Uterus (tissue), 2 donors: ENCODE measurements around the gene DNAH1.

Experiments used
- POLR2A ChIP-seq, 2 donors: fragments of 450-650 bp; IDR thresholded peaks; one replicate each; pipeline ENCODE4 v1.6.1; 2016; ENCODE audit warnings: antibody characterized with exemption in 2 of 2, mild to moderate bottlenecking in 1 of 2, moderate library complexity in 1 of 2
- TF ChIP-seq, protein P1 (sequence below), 4 experiments: fragments of 200-600 bp in 2 of 4; fragments of 450-650 bp in 2 of 4; sonication (generic) in 2 of 4; IDR thresholded peaks; one replicate each; pipeline ENCODE4 v1.5.1; 2016 to 2019; ENCODE audit warnings: antibody characterized with exemption in 4 of 4, mild to moderate bottlenecking in 2 of 4, moderate library complexity in 1 of 4

GRCh38 chr3:52433328-52433995, 117.3 kb downstream of the DNAH1 start:
- TF ChIP-seq, protein P1, sequence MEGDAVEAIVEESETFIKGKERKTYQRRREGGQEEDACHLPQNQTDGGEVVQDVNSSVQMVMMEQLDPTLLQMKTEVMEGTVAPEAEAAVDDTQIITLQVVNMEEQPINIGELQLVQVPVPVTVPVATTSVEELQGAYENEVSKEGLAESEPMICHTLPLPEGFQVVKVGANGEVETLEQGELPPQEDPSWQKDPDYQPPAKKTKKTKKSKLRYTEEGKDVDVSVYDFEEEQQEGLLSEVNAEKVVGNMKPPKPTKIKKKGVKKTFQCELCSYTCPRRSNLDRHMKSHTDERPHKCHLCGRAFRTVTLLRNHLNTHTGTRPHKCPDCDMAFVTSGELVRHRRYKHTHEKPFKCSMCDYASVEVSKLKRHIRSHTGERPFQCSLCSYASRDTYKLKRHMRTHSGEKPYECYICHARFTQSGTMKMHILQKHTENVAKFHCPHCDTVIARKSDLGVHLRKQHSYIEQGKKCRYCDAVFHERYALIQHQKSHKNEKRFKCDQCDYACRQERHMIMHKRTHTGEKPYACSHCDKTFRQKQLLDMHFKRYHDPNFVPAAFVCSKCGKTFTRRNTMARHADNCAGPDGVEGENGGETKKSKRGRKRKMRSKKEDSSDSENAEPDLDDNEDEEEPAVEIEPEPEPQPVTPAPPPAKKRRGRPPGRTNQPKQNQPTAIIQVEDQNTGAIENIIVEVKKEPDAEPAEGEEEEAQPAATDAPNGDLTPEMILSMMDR (IDR thresholded peaks at IDR 0.05): no peak
- no peak for TF ChIP-seq POLR2A (IDR thresholded peaks at IDR 0.05)
